H1 (cell line): ENCODE data around the gene LDLRAD4. TPM values are rescaled to one million over a fixed set of nuclear protein-coding genes. Genes with fewer than 3 reads are reported as not detected.

Experiments
- CTCF ChIA-PET: fragments of 300-600 bp; sonication (Branson Sonifier 250); formaldehyde crosslinking; loops from one replicate; lab custom pipeline; 2021; ENCODE audit not compliant: partially characterized antibody; lab: Charles Lee
- POLR2A ChIA-PET: fragments of 300-600 bp; sonication (Branson Sonifier 250); formaldehyde crosslinking; loops from one replicate; lab custom pipeline; 2021; ENCODE audit warnings: inconsistent platforms; ENCODE audit not compliant: partially characterized antibody; lab: Charles Lee
- DNase-seq, 2 experiments: peaks; one replicate each; pipeline versions ENCODE4 v3.0.0 to v3.0.0-alpha.2; 2010 to 2022; ENCODE audit warnings: low spot score in 2 of 2, low read depth in 1 of 2, mixed read lengths in 1 of 2
- FAIRE-seq: peaks from 2 replicates; lab custom pipeline; 2011; peaks lifted over from hg19 to GRCh38; lab: Jason Lieb, UNC
- H2AFZ ChIP-seq: 2 replicates; pipeline ENCODE4 v1.8.1; 2012; ENCODE audit warnings: low read length, inconsistent platforms
- H2AK5ac ChIP-seq: 2 replicates; pipeline ENCODE4 v1.6.1; 2013; ENCODE audit warnings: low read depth, low read length
- H2BK120ac ChIP-seq: replicated peaks from 2 replicates; pipeline ENCODE3; 2013; ENCODE audit warnings: low read depth, low read length, inconsistent platforms
- H2BK12ac ChIP-seq: 2 replicates; pipeline ENCODE4 v1.6.1; 2013; ENCODE audit warnings: low read depth, low read length
- H2BK15ac ChIP-seq: 2 replicates; pipeline ENCODE4 v1.6.1; 2013; ENCODE audit warnings: low read length
- H2BK20ac ChIP-seq: 2 replicates; pipeline ENCODE4 v1.6.1; 2013; ENCODE audit warnings: low read length
- H2BK5ac ChIP-seq: 2 replicates; pipeline ENCODE4 v1.6.1; 2013; ENCODE audit warnings: low read depth, low read length
- H3K14ac ChIP-seq: 2 replicates; pipeline ENCODE4 v1.6.1; 2013; ENCODE audit warnings: inconsistent platforms; ENCODE audit not compliant: insufficient read length
- H3K18ac ChIP-seq: 2 replicates; pipeline ENCODE4 v1.6.1; 2013; ENCODE audit warnings: low read length; ENCODE audit errors: extremely low read depth
- H3K23ac ChIP-seq: 2 replicates; pipeline ENCODE4 v1.6.1; 2013; ENCODE audit warnings: inconsistent platforms; ENCODE audit not compliant: insufficient read length
- H3K23me2 ChIP-seq: 2 replicates; pipeline ENCODE4 v1.6.1; 2013; ENCODE audit warnings: low read depth, low read length
- H3K27ac ChIP-seq: 2 replicates; pipeline ENCODE4 v1.6.1; 2011; ENCODE audit warnings: low read depth, low read length, inconsistent platforms
- H3K27me3 ChIP-seq, 4 experiments: replicated peaks in 1 of 4; 1 replicate in 1 of 4; 2 replicates in 3 of 4; pipeline versions ENCODE4 v1.6.1 to v1.8.1; 2011 to 2013; ENCODE audit warnings: low read length in 3 of 4, mild to moderate bottlenecking in 3 of 4, inconsistent platforms in 2 of 4, mixed read lengths in 2 of 4, moderate library complexity in 1 of 4; ENCODE audit not compliant: control insufficient read depth in 3 of 4, insufficient read depth in 3 of 4; ENCODE audit errors: extremely low read depth in 1 of 4
- H3K36me3 ChIP-seq, 4 experiments: 2 replicates each; pipeline versions ENCODE4 v1.6.1 to v1.8.1; 2011 to 2013; ENCODE audit warnings: mild to moderate bottlenecking in 4 of 4, low read length in 3 of 4, moderate library complexity in 2 of 4, control low read depth in 1 of 4, inconsistent platforms in 1 of 4; ENCODE audit not compliant: insufficient read depth in 4 of 4, control insufficient read depth in 2 of 4
- H3K4ac ChIP-seq: replicated peaks from 2 replicates; pipeline ENCODE3; 2013; ENCODE audit warnings: low read length, low read depth, mixed read lengths, inconsistent platforms; ENCODE audit not compliant: insufficient read length
- H3K4me1 ChIP-seq, 4 experiments: replicated peaks in 1 of 4; 1 replicate in 1 of 4; 2 replicates in 3 of 4; pipeline versions ENCODE4 v1.6.1 to v1.8.1; 2011 to 2013; ENCODE audit warnings: low read length in 3 of 4, inconsistent platforms in 2 of 4, mixed read lengths in 1 of 4; ENCODE audit not compliant: insufficient read depth in 4 of 4, control insufficient read depth in 3 of 4
- H3K4me2 ChIP-seq, 2 experiments: 2 replicates each; pipeline versions ENCODE4 v1.6.1 to v1.8.1; 2011 to 2013; ENCODE audit warnings: low read depth in 2 of 2, low read length in 2 of 2, control low read depth in 1 of 2, inconsistent platforms in 1 of 2, mild to moderate bottlenecking in 1 of 2; ENCODE audit not compliant: insufficient read depth in 1 of 2
- H3K4me3 ChIP-seq, 4 experiments: fragments of 200-600, 300-600 bp in 1 of 4; sonication (generic), shearing (Covaris generic), sonication (Bioruptor Twin) in 1 of 4; 2 replicates each; pipeline versions ENCODE4 v1.5.1 to v1.8.1; 2011 to 2016; ENCODE audit warnings: low read length in 4 of 4, low read depth in 3 of 4, control low read depth in 2 of 4, inconsistent platforms in 2 of 4, mild to moderate bottlenecking in 2 of 4, mixed read lengths in 1 of 4, moderate library complexity in 1 of 4; ENCODE audit not compliant: insufficient read depth in 2 of 4; ENCODE audit errors: extremely low read depth in 1 of 4
- H3K56ac ChIP-seq: replicated peaks from 2 replicates; pipeline ENCODE3; 2013; ENCODE audit warnings: low read depth, mild to moderate bottlenecking, mixed read lengths, low read length, inconsistent platforms; ENCODE audit not compliant: insufficient read length
- H3K79me1 ChIP-seq: 2 replicates; pipeline ENCODE4 v1.6.1; 2013; ENCODE audit warnings: low read depth, low read length, control low read depth
- H3K79me2 ChIP-seq, 2 experiments: 2 replicates each; pipeline versions ENCODE4 v1.6.1 to v1.8.1; 2012 to 2013; ENCODE audit warnings: low read length in 2 of 2, mild to moderate bottlenecking in 2 of 2, inconsistent platforms in 1 of 2; ENCODE audit not compliant: insufficient read depth in 2 of 2, control insufficient read depth in 1 of 2
- H3K9ac ChIP-seq, 4 experiments: replicated peaks in 1 of 4; 1 replicate in 1 of 4; 2 replicates in 3 of 4; pipeline versions ENCODE4 v1.6.1 to v1.8.1; 2011 to 2013; ENCODE audit warnings: low read depth in 3 of 4, low read length in 3 of 4, control low read depth in 2 of 4, mild to moderate bottlenecking in 2 of 4, moderate library complexity in 2 of 4, inconsistent platforms in 1 of 4; ENCODE audit errors: extremely low read depth in 1 of 4
- H3K9me3 ChIP-seq, 2 experiments: 2 replicates each; pipeline versions ENCODE4 v1.6.1 to v1.8.1; 2012 to 2013; ENCODE audit warnings: mild to moderate bottlenecking in 2 of 2, moderate library complexity in 2 of 2, control low read depth in 1 of 2, inconsistent platforms in 1 of 2, low read depth in 1 of 2, low read length in 1 of 2, mixed read lengths in 1 of 2; ENCODE audit not compliant: insufficient read depth in 2 of 2
- H4K20me1 ChIP-seq, 2 experiments: replicated peaks in 1 of 2; 2 replicates each; pipeline versions ENCODE3 to v1.8.1; 2011 to 2013; ENCODE audit warnings: inconsistent platforms in 2 of 2, low read length in 2 of 2, mild to moderate bottlenecking in 1 of 2; ENCODE audit not compliant: insufficient read depth in 2 of 2, control insufficient read depth in 1 of 2
- H4K5ac ChIP-seq: 2 replicates; pipeline ENCODE4 v1.6.1; 2013; ENCODE audit warnings: low read length, low read depth, mixed read lengths, inconsistent platforms; ENCODE audit not compliant: insufficient read length
- H4K8ac ChIP-seq: 2 replicates; pipeline ENCODE4 v1.8.0; 2013; ENCODE audit warnings: mild to moderate bottlenecking, moderate library complexity, low read length, inconsistent platforms; ENCODE audit not compliant: insufficient read depth; ENCODE audit errors: extremely low read depth
- H4K91ac ChIP-seq: replicated peaks from 2 replicates; pipeline ENCODE3; 2013; ENCODE audit warnings: low read length, mixed read lengths, inconsistent platforms; ENCODE audit not compliant: insufficient read length
- CEBPB ChIP-seq: IDR thresholded peaks from 2 replicates; pipeline ENCODE4 v1.6.1; 2012; ENCODE audit warnings: low read depth, low read length
- CHD2 ChIP-seq: IDR thresholded peaks from 2 replicates; pipeline ENCODE4 v1.6.1; 2012; ENCODE audit warnings: low read length, improper control_type of control experiment
- CTCF ChIP-seq, 3 experiments: IDR thresholded peaks; 1 replicate in 2 of 3; 2 replicates in 1 of 3; pipeline versions ENCODE4 v1.5.1 to v1.6.1; 2011; ENCODE audit warnings: low read length in 3 of 3, mild to moderate bottlenecking in 3 of 3, inconsistent platforms in 2 of 3, low read depth in 1 of 3, moderate library complexity in 1 of 3; ENCODE audit not compliant: insufficient read depth in 1 of 3; ENCODE audit errors: control extremely low read depth in 1 of 3
- E2F6 ChIP-seq: IDR thresholded peaks from 2 replicates; pipeline ENCODE4 v1.6.1; 2012; ENCODE audit warnings: inconsistent platforms
- EZH2 ChIP-seq: fragments of 200-600 bp; sonication (generic); IDR thresholded peaks from 2 replicates; pipeline ENCODE4 v1.7.1; 2012; ENCODE audit warnings: low read depth, mild to moderate bottlenecking, moderate library complexity, low read length, inconsistent platforms; ENCODE audit not compliant: severe bottlenecking
- FOSL1 ChIP-seq: IDR thresholded peaks from 2 replicates; pipeline ENCODE4 v1.6.1; 2011; ENCODE audit warnings: mild to moderate bottlenecking, low read depth, low read length, moderate library complexity; ENCODE audit not compliant: insufficient read depth
- KDM1A ChIP-seq: fragments of 200-600, 300-600 bp; sonication (generic); IDR thresholded peaks from 2 replicates; pipeline ENCODE4 v1.7.1; 2016; ENCODE audit warnings: mild to moderate bottlenecking, low read length, borderline replicate concordance
- MAX ChIP-seq: IDR thresholded peaks from 2 replicates; pipeline ENCODE4 v1.6.1; 2012; ENCODE audit warnings: inconsistent platforms
- SIX5 ChIP-seq: IDR thresholded peaks from 2 replicates; pipeline ENCODE4 v1.6.1; 2011; ENCODE audit warnings: mild to moderate bottlenecking, low read depth, low read length
- SP1 ChIP-seq: IDR thresholded peaks from 2 replicates; pipeline ENCODE4 v1.6.1; 2011; ENCODE audit warnings: low read depth, low read length
- TAF1 ChIP-seq: IDR thresholded peaks from 2 replicates; pipeline ENCODE4 v1.6.1; 2011; ENCODE audit warnings: mild to moderate bottlenecking, low read depth, low read length
- WGBS, 2 experiments: shearing (Covaris generic) in 1 of 2; methylation state at CpG; one replicate each; pipeline versions ENCODE4 v1.1.6 to v1.1.7; 2013 to 2015; ENCODE audit warnings: low lambda C conversion rate in 2 of 2, mixed read lengths in 2 of 2, inconsistent platforms in 1 of 2, low coverage in 1 of 2, missing lambda C conversion rate in 1 of 2; ENCODE audit not compliant: insufficient replicate concordance in 2 of 2, insufficient coverage in 1 of 2, insufficient read length in 1 of 2; ENCODE audit errors: extremely low coverage in 1 of 2, missing lambda C conversion rate in 1 of 2; 5-methylcytosine and 5-hydroxymethylcytosine counted together
- polyA plus RNA-seq, 7 experiments: library from polyadenylated mRNA; depleted of rRNA in 3 of 7; stranded (reverse) in 5 of 7; unstranded in 2 of 7; fragments of >200 nt in 5 of 7; fragments of 200-250 nt in 2 of 7; gene quantifications; 1 replicate in 5 of 7; 2 replicates in 1 of 7; 4 replicates in 1 of 7; pipeline versions ENCODE4 v1.2.1 to v1.2.3, GENCODE V29; 2011 to 2013; ENCODE audit warnings: missing spikeins in 2 of 7, mixed read lengths in 2 of 7
- total RNA-seq: library from RNA; stranded (reverse); fragmentation: NEBNext Ultra II Directional; extraction: Animal tissue kit (Norgen Biotek cat#: 25700); gene quantifications from 2 replicates; pipeline ENCODE4 v1.2.1, GENCODE V29; 2021

The LDLRAD4 gene
- total and polyA plus RNA-seq, 2 of the 8 experiments (the other 6 are each of a cell fraction or from before 2014, with no cell fraction given), result 0.77 to 1.4 TPM

GRCh38 chr18:13449651-13450050 is 231.1 kb downstream of the LDLRAD4 start:
- Histone ChIP-seq H2BK15ac (no peak overlapping the region), H2AK5ac (peak overlapping the region; percentile 24; the same call in 1 of the 2 replicates), H4K20me1 (peaks cover 0 to 4% of the 10 kb centered on the region in 2 experiments), H2BK20ac (no peak overlapping the region), H4K91ac (no peak overlapping the region), H2BK120ac (no peak overlapping the region), H3K18ac (no peak overlapping the region), H3K79me1 (no peaks in the 10 kb centered on the region), H4K8ac (no peak overlapping the region; the same call in 1 of the 2 replicates), H3K9me3 (no peaks in the 10 kb centered on the region), H3K79me2 (no peaks in the 10 kb centered on the region), H3K14ac (no peak overlapping the region), H3K4me3 (no peak overlapping the region), H3K23ac (no peak overlapping the region), H2BK5ac (no peak overlapping the region), H3K4me2 (no peak overlapping the region), H3K27ac (no peak overlapping the region), H3K56ac (no peak overlapping the region), H2AFZ (no peak overlapping the region), H3K36me3 (no peaks in the 10 kb centered on the region), H2BK12ac (no peak overlapping the region), H3K4me1 (peaks cover 7 to 33% (median 15%) of the 10 kb centered on the region in 4 experiments), H3K9ac (no peak overlapping the region), H4K5ac (no peak overlapping the region), H3K4ac (no peak overlapping the region), H3K27me3 (peaks cover 0 to 5% (median 1%) of the 10 kb centered on the region in 4 experiments; a peak in 1 of 7 replicates), H3K23me2 (peaks cover 3% of the 10 kb centered on the region; the same call in 1 of the 2 replicates)
- ChIA-PET POLR2A (no interaction called here), CTCF (no interaction called here)
- FAIRE-seq (no peak), DNase-seq (no peak)
- 91% methylated on average over 9 of the region's 9 CpGs; no CpG with 5 or more reads in 1 of the 2 experiments for WGBS, 2 experiments
- TF ChIP-seq CHD2 (no peak), SP1 (no peak), FOSL1 (no peak), TAF1 (no peak), EZH2 (no peak), E2F6 (no peak), MAX (no peak), CTCF (IDR thresholded peaks at IDR 0.05; ENCODE audit: control extremely low read depth in 1 of 3, insufficient read depth in 1 of 3, low read depth in 1 of 3, low read length in 3 of 3) (no peak), SIX5 (no peak), CEBPB (no peak), KDM1A (no peak)
